Neural progenitor cell (in vitro differentiated cells): ENCODE measurements around the gene MINDY4.

Source experiments
- EZH2 ChIP-seq: fragments of 200-600 bp; sonication (generic); IDR thresholded peaks from 2 replicates; pipeline ENCODE4 v1.6.1; 2017; ENCODE audit warnings: antibody characterized with exemption, mild to moderate bottlenecking, moderate library complexity
- EZH2phosphoT487 ChIP-seq: fragments of 200-600 bp; sonication (generic); IDR thresholded peaks from 2 replicates; pipeline ENCODE4 v1.6.1; 2017; ENCODE audit warnings: antibody characterized with exemption
- TF ChIP-seq, protein P1 (sequence below): fragments of 200-600 bp; sonication (generic); IDR thresholded peaks from 2 replicates; pipeline ENCODE4 v1.5.1; 2017; ENCODE audit warnings: antibody characterized with exemption, mild to moderate bottlenecking

DNA sequence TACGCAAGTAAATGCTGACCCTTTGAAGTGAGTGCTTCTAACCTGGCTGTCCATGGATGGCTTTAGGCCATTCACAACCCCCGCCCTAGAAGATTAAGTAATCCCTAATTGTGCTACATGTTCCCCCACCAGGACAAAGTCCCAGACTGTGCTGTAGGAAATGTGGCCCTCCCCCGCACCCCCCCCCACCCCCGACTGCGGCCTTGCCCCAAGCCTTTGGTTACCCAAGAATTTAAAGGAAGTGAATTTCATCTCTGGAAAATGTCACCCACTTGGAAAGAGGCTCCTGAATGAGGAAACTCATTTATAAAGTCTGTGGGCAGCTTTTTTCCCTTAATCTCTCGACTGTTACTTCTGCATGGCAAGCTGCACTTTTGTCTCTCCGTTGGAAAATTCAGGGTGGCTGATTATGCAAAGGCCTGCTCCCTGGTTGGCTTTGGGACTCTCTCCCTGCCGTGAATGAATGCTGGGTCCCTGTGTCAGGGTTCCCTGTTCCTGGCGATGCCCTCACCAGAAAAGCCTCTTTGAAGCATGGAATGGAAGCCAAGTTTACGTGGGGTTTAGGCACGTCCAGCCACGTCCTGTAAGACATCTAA is 109.0 kb downstream of the MINDY4 start:
- TF ChIP-seq, protein P1, sequence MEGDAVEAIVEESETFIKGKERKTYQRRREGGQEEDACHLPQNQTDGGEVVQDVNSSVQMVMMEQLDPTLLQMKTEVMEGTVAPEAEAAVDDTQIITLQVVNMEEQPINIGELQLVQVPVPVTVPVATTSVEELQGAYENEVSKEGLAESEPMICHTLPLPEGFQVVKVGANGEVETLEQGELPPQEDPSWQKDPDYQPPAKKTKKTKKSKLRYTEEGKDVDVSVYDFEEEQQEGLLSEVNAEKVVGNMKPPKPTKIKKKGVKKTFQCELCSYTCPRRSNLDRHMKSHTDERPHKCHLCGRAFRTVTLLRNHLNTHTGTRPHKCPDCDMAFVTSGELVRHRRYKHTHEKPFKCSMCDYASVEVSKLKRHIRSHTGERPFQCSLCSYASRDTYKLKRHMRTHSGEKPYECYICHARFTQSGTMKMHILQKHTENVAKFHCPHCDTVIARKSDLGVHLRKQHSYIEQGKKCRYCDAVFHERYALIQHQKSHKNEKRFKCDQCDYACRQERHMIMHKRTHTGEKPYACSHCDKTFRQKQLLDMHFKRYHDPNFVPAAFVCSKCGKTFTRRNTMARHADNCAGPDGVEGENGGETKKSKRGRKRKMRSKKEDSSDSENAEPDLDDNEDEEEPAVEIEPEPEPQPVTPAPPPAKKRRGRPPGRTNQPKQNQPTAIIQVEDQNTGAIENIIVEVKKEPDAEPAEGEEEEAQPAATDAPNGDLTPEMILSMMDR, result no peak
- no peak for TF ChIP-seq EZH2phosphoT487
- no peak for TF ChIP-seq EZH2
